T-helper 1 cell treated with Interleukin-12 subunit alpha and Interleukin-12 subunit beta and Interleukin-4 antibody, amounts not matched to agents 30 ng/mL and 1 ng/mL, for 36 hours (primary cell): ENCODE measurements around the gene TBX3. TPM values are rescaled to one million over a fixed set of nuclear protein-coding genes. Genes with fewer than 3 reads are reported as not detected.

Experiments used
- intact Hi-C: fragments of 100-400 bp; cut with micrococcal nuclease; formaldehyde crosslinking; loops from one replicate; pipeline ENCODE4 v1.15.1; 2024
- total RNA-seq: library from RNA; stranded (reverse); gene quantifications from 2 replicates; pipeline ENCODE4 v1.2.3, GENCODE V29; 2022

TBX3 gene
- total RNA-seq, 1 donor from 2014 or later = not detected

DNA sequence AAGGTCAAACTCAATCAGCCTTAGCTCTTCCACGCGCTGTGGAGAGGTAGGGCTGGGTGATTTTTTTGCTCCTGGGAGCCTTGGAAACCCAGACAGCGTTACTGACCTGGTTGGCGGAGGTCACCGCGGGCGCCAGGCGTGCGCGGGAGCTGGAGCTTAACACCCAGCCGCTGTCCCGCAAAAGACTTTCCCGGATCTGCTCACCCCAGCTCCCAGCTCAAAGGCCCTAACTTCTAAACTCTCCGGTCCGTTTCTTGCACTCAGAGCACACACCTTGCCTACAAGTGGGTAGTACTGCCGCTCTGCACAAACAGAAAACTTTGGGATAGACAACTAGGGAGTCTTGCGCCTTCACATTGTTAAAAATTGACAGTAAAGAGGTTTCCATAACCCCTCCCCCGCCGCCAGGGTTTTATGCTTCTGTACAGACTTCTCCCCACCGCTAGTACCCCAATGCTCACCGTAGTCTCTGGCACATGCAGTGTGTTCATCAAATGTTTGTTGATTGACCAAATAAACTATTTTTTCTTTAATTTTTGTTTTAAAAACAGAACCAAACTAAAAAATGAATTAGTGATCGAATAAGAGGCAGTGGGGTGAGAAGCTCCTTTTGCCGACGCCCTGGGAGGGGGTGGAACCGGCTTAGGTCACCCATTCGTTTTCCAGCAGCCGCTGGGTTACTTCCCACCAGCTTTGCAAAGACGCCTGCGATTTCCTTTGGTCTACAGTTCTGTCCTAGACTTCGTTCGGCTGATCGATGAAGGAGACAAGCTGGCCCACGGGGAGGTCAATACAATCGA is 12.7 kb upstream of the TBX3 start:
- intact Hi-C loops = no loop called here

- intact Hi-C loops = no loop called here
Observed at GRCh38 chr12:114695305-114695592, 11.3 kb upstream of the TBX3 start.

GRCh38 chr12:114694436-114695304 is 10.7 kb upstream of the TBX3 start:
- intact Hi-C loops = loop anchor here (5.0 kb wide), 1 partner anchor 1217 kb away; no protein-coding TSS in a partner anchor

DNA sequence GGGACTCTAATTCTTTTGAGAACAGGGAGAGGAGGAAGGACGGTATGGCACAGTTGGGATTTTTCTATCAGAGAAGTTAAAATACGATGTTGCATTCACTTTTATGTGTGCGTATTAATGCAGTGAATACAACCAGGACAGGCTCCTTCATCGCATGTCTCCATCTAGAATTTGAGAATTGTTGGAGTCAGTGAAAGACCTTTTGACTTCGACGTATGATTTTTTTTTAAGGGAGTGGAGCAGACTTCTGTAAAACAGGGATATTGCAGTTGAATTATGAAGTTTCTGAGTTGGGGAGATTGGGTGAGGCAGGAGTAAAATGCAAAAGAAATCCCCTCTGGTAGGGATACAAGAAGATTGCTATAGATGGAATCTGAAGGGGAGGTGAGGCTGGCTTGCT is 9.6 kb upstream of the TBX3 start:
- intact Hi-C loops = loop anchor here (5.0 kb wide), 1 partner anchor 1216 kb away; no protein-coding TSS in a partner anchor

- intact Hi-C loops = loop anchor here (5.0 kb wide), 1 partner anchor 1216 kb away; no protein-coding TSS in a partner anchor
Observed at GRCh38 chr12:114693059-114693531, 9.1 kb upstream of the TBX3 start.

GRCh38 chr12:114692186-114693058 is 8.4 kb upstream of the TBX3 start:
- intact Hi-C loops = loop anchor here (5.0 kb wide), 1 partner anchor 1215 kb away; no protein-coding TSS in a partner anchor

- intact Hi-C loops = loop anchor here (5.0 kb wide), 1 partner anchor 1214 kb away; no protein-coding TSS in a partner anchor
Observed at GRCh38 chr12:114691763-114692185, 7.8 kb upstream of the TBX3 start.

DNA sequence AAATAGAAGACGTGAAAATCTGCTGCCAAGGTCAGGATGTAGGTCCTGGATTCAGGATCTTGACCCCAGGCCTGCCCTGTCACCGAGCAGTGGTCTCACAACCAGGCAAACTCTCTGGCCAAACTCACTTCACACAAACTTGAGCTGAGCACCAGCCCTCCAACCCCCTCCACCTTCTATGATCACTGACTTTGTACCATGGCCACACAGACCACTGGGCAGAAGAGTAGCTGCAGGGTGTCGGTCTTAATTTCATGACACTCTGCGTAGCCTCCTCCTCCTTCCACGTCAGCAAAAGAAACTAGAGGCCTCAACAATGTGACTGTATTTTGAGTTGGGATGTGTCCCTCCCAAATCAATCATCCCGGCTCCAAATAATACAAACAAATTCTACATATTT is 7.2 kb upstream of the TBX3 start:
- intact Hi-C loops = loop anchor here (5.0 kb wide), 1 partner anchor 1214 kb away; no protein-coding TSS in a partner anchor

GRCh38 chr12:114690267-114691135 is 6.5 kb upstream of the TBX3 start:
- intact Hi-C loops = loop anchor here (5.0 kb wide), 1 partner anchor 1213 kb away; no protein-coding TSS in a partner anchor

- intact Hi-C loops = no loop called here
Observed at GRCh38 chr12:114689075-114689994, 5.4 kb upstream of the TBX3 start.

DNA sequence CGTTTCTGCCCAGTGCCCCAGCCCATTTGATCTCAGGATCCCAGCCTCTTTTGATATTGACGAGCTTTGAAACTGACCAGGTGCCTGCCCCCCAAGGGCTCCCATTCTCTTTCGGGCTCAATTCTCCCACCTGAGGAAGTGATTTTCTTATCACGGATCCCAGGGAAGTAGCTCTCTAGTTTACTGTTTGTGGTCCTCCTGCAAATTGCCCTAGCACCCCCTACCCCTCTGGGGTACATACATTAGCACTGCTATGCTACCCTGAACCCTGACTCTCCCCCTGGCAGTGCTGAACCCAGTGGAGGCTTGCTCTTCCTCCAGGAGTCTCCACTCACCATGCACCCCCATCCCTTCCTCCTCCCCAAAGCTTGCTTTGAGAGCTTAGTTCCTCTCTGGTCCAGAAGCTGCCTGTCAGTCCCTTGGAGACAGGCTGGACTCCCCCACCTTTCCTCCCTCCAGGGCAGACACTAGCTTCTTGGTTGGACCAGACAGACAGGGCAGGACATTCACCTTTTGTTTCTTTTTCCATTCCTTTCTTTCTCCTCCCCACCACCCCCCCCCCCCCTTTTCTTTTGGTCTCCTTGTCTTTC is 4.4 kb upstream of the TBX3 start:
- intact Hi-C loops = no loop called here

DNA sequence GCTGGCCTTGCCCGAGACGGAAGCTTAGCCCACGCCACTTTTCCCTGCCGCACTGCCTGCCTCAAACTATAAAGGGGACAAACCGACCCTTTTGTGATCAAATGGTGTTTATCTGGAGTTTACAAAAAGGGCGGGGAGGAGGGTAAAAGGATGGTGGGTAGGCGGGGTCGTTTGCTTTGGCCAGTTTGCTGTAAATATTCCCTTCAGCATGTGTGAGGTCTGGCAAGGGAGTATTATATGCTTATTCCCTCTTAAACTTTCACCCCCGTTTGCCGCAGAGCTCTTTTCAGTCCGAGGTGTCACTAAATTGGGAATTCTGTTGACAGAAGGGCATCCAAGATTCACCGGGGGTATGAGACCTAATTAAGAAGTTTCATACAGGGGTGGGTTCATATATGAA is 3.8 kb upstream of the TBX3 start:
- intact Hi-C loops = no loop called here

DNA sequence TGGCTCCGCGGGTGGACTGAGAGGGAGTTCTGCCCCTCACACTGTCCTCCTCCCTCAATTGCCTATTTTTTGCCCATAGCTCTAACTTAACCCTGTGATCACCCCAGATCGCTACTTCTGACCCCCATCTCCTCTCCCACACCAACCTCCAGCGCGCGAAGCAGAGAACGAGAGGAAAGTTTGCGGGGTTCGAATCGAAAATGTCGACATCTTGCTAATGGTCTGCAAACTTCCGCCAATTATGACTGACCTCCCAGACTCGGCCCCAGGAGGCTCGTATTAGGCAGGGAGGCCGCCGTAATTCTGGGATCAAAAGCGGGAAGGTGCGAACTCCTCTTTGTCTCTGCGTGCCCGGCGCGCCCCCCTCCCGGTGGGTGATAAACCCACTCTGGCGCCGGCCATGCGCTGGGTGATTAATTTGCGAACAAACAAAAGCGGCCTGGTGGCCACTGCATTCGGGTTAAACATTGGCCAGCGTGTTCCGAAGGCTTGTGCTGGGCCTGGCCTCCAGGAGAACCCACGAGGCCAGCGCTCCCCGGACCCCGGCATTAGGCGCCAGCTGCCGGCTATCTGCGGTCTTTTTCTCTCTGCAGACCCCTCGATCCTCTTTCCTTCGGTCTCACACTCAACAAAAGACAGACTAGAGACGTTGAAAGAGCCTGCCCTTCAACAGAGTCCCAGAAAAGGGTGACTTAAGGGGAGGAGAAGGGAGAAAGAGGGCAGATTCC is 3.0 kb upstream of the TBX3 start:
- intact Hi-C loops = no loop called here

DNA sequence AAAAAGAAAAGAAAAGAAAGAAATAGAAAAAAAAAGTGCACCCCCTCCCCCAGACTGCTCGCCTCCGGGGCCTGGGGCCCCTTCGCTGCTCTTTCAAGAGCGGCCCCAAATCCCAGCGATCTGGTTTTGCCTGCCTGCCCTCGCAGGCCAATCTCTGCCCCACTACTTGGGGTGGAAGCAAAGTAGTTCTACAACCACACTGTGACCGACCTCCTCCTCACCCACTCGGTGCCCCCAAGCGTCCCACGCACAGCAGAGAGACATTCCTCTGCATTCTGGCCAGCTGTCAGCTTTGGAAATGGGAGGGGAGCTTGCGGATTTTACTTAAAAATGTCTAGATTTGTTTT is 2.4 kb upstream of the TBX3 start:
- intact Hi-C loops = no loop called here

- intact Hi-C loops = loop anchor here (2.0 kb wide), 1 partner anchor 15 kb away; no protein-coding TSS in a partner anchor
Observed at GRCh38 chr12:114685869-114686268, 1.9 kb upstream of the TBX3 start.

DNA sequence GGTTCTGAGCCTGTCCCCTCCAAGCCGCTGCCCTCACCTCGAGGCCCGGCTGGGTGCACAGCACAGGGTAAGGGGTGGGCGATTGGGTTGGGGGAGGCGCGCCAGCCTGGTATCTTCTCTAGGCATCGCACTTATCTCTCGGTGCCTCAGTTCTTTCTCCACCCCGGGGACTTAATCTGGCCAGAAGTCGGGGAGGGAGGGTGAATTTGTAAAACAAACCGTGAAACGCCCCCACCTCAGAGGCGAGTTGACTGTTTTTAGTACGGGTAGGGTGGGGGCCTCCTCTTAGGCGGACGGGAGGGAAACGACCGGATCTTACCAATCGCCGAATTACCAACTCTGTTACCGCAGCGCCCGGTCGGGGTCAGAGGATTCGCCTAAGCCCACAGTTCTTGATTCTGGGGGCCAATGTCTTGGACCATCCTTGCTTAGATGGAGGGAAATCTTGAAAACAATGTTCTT is 1.4 kb upstream of the TBX3 start:
- intact Hi-C loops = loop anchor here (2.0 kb wide), 1 partner anchor 15 kb away; no protein-coding TSS in a partner anchor

DNA sequence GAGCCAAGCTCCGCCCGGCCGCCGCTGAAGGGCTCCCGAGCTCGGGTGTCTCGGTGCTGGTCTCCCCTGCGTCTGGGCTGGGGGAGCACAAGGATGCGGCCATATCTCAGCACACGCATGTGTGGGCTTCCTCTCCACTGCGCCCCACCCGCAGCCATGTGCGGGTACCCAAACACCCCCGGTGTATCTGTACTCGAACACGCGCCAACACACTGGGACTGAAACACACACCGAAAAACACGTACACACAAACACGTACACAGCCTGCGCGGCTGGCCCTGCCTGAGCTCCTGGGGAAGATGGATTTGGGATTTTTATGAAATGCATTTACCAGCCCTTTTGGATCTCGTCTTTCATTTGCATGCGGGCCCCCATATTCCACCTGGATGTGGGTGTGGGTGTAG is 897 bp upstream of the TBX3 start:
- intact Hi-C loops = loop anchor here (2.0 to 5.0 kb wide), 3 partner anchors 14 to 1218 kb away; no protein-coding TSS in a partner anchor

DNA sequence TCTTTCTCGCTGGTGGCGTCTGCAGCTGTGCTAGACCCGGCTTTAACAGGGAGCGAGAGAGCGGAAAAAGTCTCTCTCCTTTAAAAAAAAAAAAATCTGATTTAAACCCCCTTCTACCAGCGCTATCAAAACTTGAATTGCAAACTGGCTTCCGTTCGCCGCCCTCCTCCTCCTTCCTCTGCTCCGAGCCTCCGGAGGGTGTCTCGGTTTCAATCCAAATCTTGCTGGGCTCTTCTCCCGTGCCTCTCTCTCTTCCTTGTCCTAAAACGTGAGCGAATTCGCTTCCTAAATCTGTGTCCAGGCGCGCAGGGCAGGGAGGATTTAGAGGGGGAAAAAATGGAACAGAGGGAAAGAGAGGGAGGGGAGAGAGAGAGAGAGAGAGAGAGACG is 272 bp downstream of the TBX3 start:
- intact Hi-C loops = loop anchor here (2.0 to 5.0 kb wide), 3 partner anchors 13 to 1216 kb away; no protein-coding TSS in a partner anchor
